HepG2 (cell line): Measurements from ENCODE around the gene BEND3. TPM values are rescaled to one million over a fixed set of nuclear protein-coding genes. Genes with fewer than 3 reads are reported as not detected.

Source experiments
- DMAP1 ChIP-seq: IDR thresholded peaks from 2 replicates; pipeline ENCODE4 v1.6.1; 2016
- E2F1 ChIP-seq: sonication (generic); formaldehyde crosslinking; IDR thresholded peaks from 2 replicates; pipeline ENCODE4 v1.5.0; 2020; ENCODE audit warnings: missing genetic modification reagents
- HNRNPLL ChIP-seq: fragments of 200-400 bp; formaldehyde crosslinking; IDR thresholded peaks from 2 replicates; pipeline ENCODE4 v1.6.1; 2017; ENCODE audit warnings: mild to moderate bottlenecking, low read depth, low read length; ENCODE audit not compliant: poor library complexity, severe bottlenecking
- KLF15 ChIP-seq: sonication (generic); formaldehyde crosslinking; IDR thresholded peaks from 2 replicates; pipeline ENCODE4 v1.8.1; 2023; ENCODE audit warnings: borderline replicate concordance, mild to moderate bottlenecking, inconsistent platforms, missing genetic modification reagents, mixed read lengths
- POGK ChIP-seq: sonication (generic); formaldehyde crosslinking; conservative IDR thresholded peaks from 2 replicates; pipeline ENCODE4 v1.8.0; 2022; ENCODE audit warnings: mild to moderate bottlenecking, moderate library complexity, missing genetic modification reagents
- PTBP1 ChIP-seq: fragments of 200-400 bp; formaldehyde crosslinking; IDR thresholded peaks from 2 replicates; pipeline ENCODE4 v1.6.1; 2018; ENCODE audit warnings: low read length, low read depth; ENCODE audit not compliant: poor library complexity, severe bottlenecking
- SKI ChIP-seq: fragments of 450-650 bp; IDR thresholded peaks from one replicate; pipeline ENCODE4 v1.6.1; 2018; ENCODE audit warnings: mild to moderate bottlenecking; ENCODE audit not compliant: partially characterized antibody
- SP4 ChIP-seq: sonication (generic); formaldehyde crosslinking; IDR thresholded peaks from 2 replicates; pipeline ENCODE4 v1.8.1; 2023; ENCODE audit warnings: mild to moderate bottlenecking, missing genetic modification reagents
- ZBTB25 ChIP-seq: IDR thresholded peaks from 2 replicates; pipeline ENCODE4 v1.6.1; 2018; ENCODE audit warnings: missing genetic modification reagents
- ZHX2 ChIP-seq, 2 experiments: sonication (generic) in 1 of 2; formaldehyde crosslinking in 1 of 2; IDR thresholded peaks; 2 replicates each; pipeline versions ENCODE4 v1.6.1 to v1.9.0; 2014 to 2022; ENCODE audit warnings: antibody characterized with exemption in 1 of 2, borderline replicate concordance in 1 of 2, inconsistent platforms in 1 of 2, low read depth in 1 of 2, missing genetic modification reagents in 1 of 2
- ZNF18 ChIP-seq: sonication (generic); formaldehyde crosslinking; IDR thresholded peaks from 2 replicates; pipeline ENCODE4 v1.8.0; 2022; ENCODE audit warnings: mild to moderate bottlenecking, missing genetic modification reagents; ENCODE audit not compliant: insufficient replicate concordance
- ZNF274 ChIP-seq: sonication (generic); formaldehyde crosslinking; IDR thresholded peaks from 2 replicates; pipeline ENCODE4 v1.5.1; 2020; ENCODE audit warnings: mild to moderate bottlenecking, missing genetic modification reagents
- ZNF33B ChIP-seq: sonication (generic); formaldehyde crosslinking; IDR thresholded peaks from 2 replicates; pipeline ENCODE4 v1.5.1; 2020; ENCODE audit warnings: mild to moderate bottlenecking, missing genetic modification reagents
- ZNF747 ChIP-seq: sonication (generic); formaldehyde crosslinking; IDR thresholded peaks from 2 replicates; pipeline ENCODE4 v1.8.1; 2023; ENCODE audit warnings: missing genetic modification reagents, mild to moderate bottlenecking, borderline replicate concordance
- ZNF772 ChIP-seq: sonication (generic); formaldehyde crosslinking; IDR thresholded peaks from 2 replicates; pipeline ENCODE4 v1.5.0; 2020; ENCODE audit warnings: mild to moderate bottlenecking, missing genetic modification reagents
- polyA plus RNA-seq, 8 experiments: library from polyadenylated mRNA; depleted of rRNA in 3 of 8; stranded (reverse) in 7 of 8; unstranded in 1 of 8; fragments of >200 nt; fragmentation: Illumina TruSeq in 4 of 8; extraction: Trizol in 4 of 8; gene quantifications; 2 replicates each; pipeline versions ENCODE4 v1.2.1 to v1.2.3, GENCODE V29; 2011 to 2016; ENCODE audit warnings: low read depth in 4 of 8, missing spikeins in 1 of 8, mixed read lengths in 1 of 8; ENCODE audit not compliant: insufficient read depth in 1 of 8
- total RNA-seq, 5 experiments: library from RNA; depleted of rRNA; stranded (reverse); fragments of >200 nt; fragmentation: Illumina TruSeq; extraction: Trizol; gene quantifications; 2 replicates each; pipeline ENCODE4 v1.2.3, GENCODE V29; 2016; ENCODE audit warnings: low read depth in 1 of 5

The BEND3 gene
- total and polyA plus RNA-seq, 2 of the 13 experiments (the other 11 are each of a cell fraction or from before 2014, with no cell fraction given) = 1.4 to 5.8 TPM

- TF ChIP-seq ZHX2 (IDR thresholded peaks at IDR 0.05; ENCODE audit: low read depth) = no peak
- TF ChIP-seq ZHX2 (CRISPR knock-in tag; IDR thresholded peaks at IDR 0.05; ENCODE audit: borderline replicate concordance) = peak; percentile 60; the same call in 1 of the 2 replicates
- TF ChIP-seq POGK (CRISPR knock-in tag) = 0 out of 2 replicates have a peak, but pooled peaks have one; percentile 45
- peak; percentile 62 for TF ChIP-seq PTBP1
- TF ChIP-seq E2F1 = peak; percentile 51; the same call in 1 of the 2 replicates
- 0 out of 2 replicates have a peak, but pooled peaks have one; percentile 52 for TF ChIP-seq KLF15 (CRISPR knock-in tag)
- TF ChIP-seq ZBTB25 (CRISPR knock-in tag) = 0 out of 2 replicates have a peak, but pooled peaks have one; percentile 19
- TF ChIP-seq ZNF274 (CRISPR knock-in tag) = peak; percentile 47; the same call in 1 of the 2 replicates
- TF ChIP-seq HNRNPLL = peak; percentile 55
- TF ChIP-seq ZNF33B = 0 out of 2 replicates have a peak, but pooled peaks have one; percentile 31
- peak; percentile 28; the same call in 1 of the 2 replicates for TF ChIP-seq ZNF747 (CRISPR knock-in tag)
- TF ChIP-seq DMAP1 (CRISPR knock-in tag) = peak; percentile 65; the same call in 1 of the 2 replicates
- TF ChIP-seq SP4 = peak; percentile 46; the same call in 1 of the 2 replicates
- 0 out of 2 replicates have a peak, but pooled peaks have one; percentile 27 for TF ChIP-seq ZNF772 (CRISPR knock-in tag)
- no peak for TF ChIP-seq SKI
- TF ChIP-seq ZNF18 (CRISPR knock-in tag) = peak; percentile 30
Observed at GRCh38 chr6:107115695-107116327, 496 bp upstream of the BEND3 start (continued).
